Neural cell (in vitro differentiated cells): Measurements from ENCODE around the gene RELA.

ENCODE experiments used
- EP300 ChIP-seq: fragments of 450-650 bp; conservative IDR thresholded peaks from 2 replicates; pipeline ENCODE4 v1.6.1; 2014; ENCODE audit warnings: antibody characterized with exemption, mild to moderate bottlenecking, moderate library complexity; ENCODE audit not compliant: poor library complexity, severe bottlenecking
- EZH2 ChIP-seq: fragments of 200-600, 300-800 bp; shearing (Covaris generic), sonication (generic); IDR thresholded peaks from 2 replicates; pipeline ENCODE4 v1.6.1; 2014; ENCODE audit warnings: antibody characterized with exemption, low read length, borderline replicate concordance, mild to moderate bottlenecking; ENCODE audit not compliant: insufficient read depth, poor library complexity, severe bottlenecking
- MXI1 ChIP-seq: fragments of 450-650 bp; conservative IDR thresholded peaks from 2 replicates; pipeline ENCODE4 v1.6.1; 2014; ENCODE audit warnings: antibody characterized with exemption, mild to moderate bottlenecking; ENCODE audit not compliant: poor library complexity, severe bottlenecking
- POLR2AphosphoS5 ChIP-seq: IDR thresholded peaks from 2 replicates; pipeline ENCODE4 v1.6.1; 2012
- REST ChIP-seq: IDR thresholded peaks from 2 replicates; pipeline ENCODE4 v1.6.1; 2012; ENCODE audit warnings: borderline replicate concordance
- TF ChIP-seq, protein P1 (sequence below): fragments of 450-650 bp; IDR thresholded peaks from 2 replicates; pipeline ENCODE4 v1.5.1; 2014; ENCODE audit warnings: antibody characterized with exemption, mild to moderate bottlenecking, moderate library complexity; ENCODE audit not compliant: poor library complexity, severe bottlenecking

DNA sequence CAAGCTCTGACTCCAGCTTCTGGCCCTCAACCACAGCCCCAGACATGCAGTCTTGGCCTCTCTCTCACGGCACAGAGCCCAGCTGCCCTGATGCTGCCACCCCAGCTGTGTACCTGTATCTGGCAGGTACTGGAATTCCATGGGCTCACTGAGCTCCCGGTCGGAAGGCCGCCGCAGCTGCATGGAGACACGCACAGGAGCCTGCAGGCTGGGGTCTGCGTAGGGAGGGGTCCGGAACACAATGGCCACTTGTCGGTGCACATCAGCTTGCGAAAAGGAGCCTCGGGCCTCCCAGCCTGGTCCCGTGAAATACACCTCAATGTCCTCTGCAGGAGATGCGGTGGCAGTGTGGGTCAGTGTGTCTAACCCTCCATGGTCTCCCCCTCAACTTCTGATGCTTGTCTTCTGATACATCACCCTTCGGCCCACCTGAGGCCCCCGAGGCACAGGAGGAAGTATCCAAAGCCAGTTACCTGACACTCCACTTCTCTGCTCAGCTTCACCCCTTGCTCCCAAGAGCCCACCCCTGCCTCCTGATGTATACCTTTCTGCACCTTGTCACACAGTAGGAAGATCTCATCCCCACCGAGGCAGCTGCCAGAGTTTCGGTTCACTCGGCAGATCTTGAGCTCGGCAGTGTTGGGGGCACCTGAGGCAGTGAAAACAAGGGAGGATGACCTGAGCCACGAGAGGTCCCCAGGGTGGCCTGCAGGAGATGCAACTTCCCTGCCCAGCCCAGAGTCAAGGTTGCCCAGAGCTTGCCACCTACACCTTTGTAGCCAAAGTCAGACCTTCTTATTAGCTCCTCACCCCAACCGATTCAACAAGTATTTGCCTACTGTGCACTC is 4.3 kb downstream of the RELA start:
- TF ChIP-seq EP300 (no peak), MXI1 (no peak), EZH2 (no peak), POLR2AphosphoS5 (no peak), REST (no peak)
- TF ChIP-seq, protein P1, sequence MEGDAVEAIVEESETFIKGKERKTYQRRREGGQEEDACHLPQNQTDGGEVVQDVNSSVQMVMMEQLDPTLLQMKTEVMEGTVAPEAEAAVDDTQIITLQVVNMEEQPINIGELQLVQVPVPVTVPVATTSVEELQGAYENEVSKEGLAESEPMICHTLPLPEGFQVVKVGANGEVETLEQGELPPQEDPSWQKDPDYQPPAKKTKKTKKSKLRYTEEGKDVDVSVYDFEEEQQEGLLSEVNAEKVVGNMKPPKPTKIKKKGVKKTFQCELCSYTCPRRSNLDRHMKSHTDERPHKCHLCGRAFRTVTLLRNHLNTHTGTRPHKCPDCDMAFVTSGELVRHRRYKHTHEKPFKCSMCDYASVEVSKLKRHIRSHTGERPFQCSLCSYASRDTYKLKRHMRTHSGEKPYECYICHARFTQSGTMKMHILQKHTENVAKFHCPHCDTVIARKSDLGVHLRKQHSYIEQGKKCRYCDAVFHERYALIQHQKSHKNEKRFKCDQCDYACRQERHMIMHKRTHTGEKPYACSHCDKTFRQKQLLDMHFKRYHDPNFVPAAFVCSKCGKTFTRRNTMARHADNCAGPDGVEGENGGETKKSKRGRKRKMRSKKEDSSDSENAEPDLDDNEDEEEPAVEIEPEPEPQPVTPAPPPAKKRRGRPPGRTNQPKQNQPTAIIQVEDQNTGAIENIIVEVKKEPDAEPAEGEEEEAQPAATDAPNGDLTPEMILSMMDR = no peak
